ENCODE data around the gene LAIR1. TPM values are rescaled to one million over a fixed set of nuclear protein-coding genes. Genes with fewer than 3 reads are reported as not detected.
"Not testable (repeated sequence)": the region's sequence is repeated elsewhere in the genome, so short reads cannot be mapped to it uniquely, and the experiment has no call there.

The LAIR1 gene
- total and polyA plus RNA-seq, 3 experiments from 2014 or later: 12.9 to 110 (median 13.1) TPM

DNA sequence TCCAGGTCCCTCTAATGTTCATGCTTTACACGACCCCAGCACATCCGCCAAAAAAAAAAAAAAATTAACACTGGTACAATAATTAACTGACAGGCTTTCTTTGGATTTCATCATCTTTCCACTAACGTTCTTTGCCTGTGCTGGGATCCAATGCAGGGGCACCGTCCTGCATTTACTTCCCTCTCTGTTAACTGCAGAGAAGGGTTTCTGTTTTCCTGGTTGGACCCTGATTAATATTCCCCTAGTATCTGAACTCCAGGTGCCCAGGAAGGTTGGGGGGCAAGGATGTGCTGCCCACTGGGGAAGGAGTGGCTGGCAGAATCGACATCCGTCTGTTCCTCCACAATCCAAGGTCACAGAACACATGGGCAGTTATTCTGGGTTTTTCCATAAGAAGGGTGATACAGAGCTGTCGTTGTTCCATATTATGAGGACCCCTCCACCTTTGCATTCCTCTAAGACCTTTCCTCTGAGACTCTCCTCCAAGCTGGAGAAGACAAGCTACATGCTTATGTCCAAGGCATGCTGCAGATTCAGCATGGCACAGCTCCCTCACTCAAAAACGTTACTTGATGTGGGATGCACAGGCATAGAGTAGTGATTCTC is 4.5 kb upstream of the LAIR1 start:
- no peak for DNase-seq
- Histone ChIP-seq H3K27ac (ENCODE audit: low read depth, low read length) (no peak overlapping the region), H3K9me3 (ENCODE audit: low read length) (no peaks in the 10 kb centered on the region), H3K36me3 (ENCODE audit: insufficient read depth, low read length) (no peaks in the 10 kb centered on the region), H3K4me3 (ENCODE audit: low read length) (peak overlapping the region; percentile 61), H3K4me1 (ENCODE audit: insufficient read depth, low read length) (peaks cover 66% of the 10 kb centered on the region), H3K27me3 (ENCODE audit: insufficient read depth, low read length, poor library complexity, severe bottlenecking) (no peaks in the 10 kb centered on the region)
- ChIA-PET CTCF (interaction anchor here (1.0 to 1.3 kb wide), 2 partner anchors 8 to 18 kb away, joined by 3 to 4 read pairs; no protein-coding TSS in a partner anchor), POLR2A (no interaction called here)
- H3K9me3 Mint-ChIP-seq: no peaks in the 10 kb centered on the region
- H3K4me1 Mint-ChIP-seq: peaks cover 66 to 82% (median 80%) of the 10 kb centered on the region in 3 donors
- peaks cover 0 to 8% (median 6%) of the 10 kb centered on the region in 3 donors for H3K36me3 Mint-ChIP-seq
- H3K27me3 Mint-ChIP-seq: no peaks in the 10 kb centered on the region
- peak overlapping the region; percentile 81 to 94 (median 93) for H3K4me3 Mint-ChIP-seq
- H3K27ac Mint-ChIP-seq: peak overlapping the region; percentile 80 to 97 (median 90)

DNA sequence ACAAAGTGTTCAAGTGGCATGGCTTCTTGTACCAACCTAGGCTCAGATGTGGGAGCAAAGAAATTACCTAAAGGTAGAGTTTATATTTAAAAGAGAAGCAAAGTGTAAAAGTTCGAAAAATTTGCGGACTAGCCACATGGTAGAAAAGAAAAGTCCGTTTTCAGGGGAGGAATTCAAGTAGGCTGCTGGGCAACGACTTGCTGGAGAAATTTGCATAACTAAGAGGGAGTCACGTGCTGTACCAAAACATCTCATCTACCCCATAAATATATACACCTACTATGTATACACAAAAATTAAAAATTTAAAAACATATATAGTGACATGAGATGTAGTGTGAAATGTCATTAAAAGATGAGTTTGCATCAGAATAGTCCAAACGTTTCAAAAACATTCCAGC is 2.1 kb upstream of the LAIR1 start:
- Histone ChIP-seq H3K27me3 (ENCODE audit: insufficient read depth, low read length, poor library complexity, severe bottlenecking) (no peaks in the 10 kb centered on the region), H3K36me3 (ENCODE audit: insufficient read depth, low read length) (no peaks in the 10 kb centered on the region), H3K27ac (ENCODE audit: low read depth, low read length) (no peak overlapping the region), H3K4me3 (ENCODE audit: low read length) (no peak overlapping the region), H3K9me3 (ENCODE audit: low read length) (no peaks in the 10 kb centered on the region), H3K4me1 (ENCODE audit: insufficient read depth, low read length) (peaks cover 61% of the 10 kb centered on the region)
- no peaks in the 10 kb centered on the region for H3K9me3 Mint-ChIP-seq
- H3K36me3 Mint-ChIP-seq: peaks cover 4 to 13% (median 12%) of the 10 kb centered on the region in 3 donors
- CTCF ChIA-PET: no interaction called here
- no peaks in the 10 kb centered on the region for H3K27me3 Mint-ChIP-seq
- H3K4me3 Mint-ChIP-seq: peak overlapping the region in 2 of 7 donors; percentile 29 to 63
- peaks cover 73 to 86% (median 84%) of the 10 kb centered on the region in 3 donors for H3K4me1 Mint-ChIP-seq
- H3K27ac Mint-ChIP-seq: peak overlapping the region in 4 of 8 donors; percentile 23 to 54 (median 36)
- no peak for DNase-seq
- POLR2A ChIA-PET: no interaction called here

DNA sequence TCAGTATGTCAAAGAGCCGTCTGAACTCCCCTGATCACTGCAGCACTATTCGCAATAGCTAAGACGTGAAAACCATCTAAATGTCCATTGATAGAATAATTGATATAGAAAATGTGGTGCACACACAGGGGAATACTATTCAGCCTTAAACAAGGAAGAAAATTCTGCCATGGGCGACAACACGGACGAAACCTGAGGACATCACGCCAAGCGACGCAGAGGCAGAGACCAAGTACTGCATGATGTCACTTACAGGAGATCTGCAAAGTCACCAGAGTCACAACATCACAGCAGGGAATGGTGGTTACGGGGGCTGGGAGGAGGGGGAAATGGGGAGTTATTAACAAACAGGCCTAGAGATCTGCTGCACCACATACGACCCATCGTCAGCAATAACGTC is 1.1 kb upstream of the LAIR1 start:
- ChIA-PET CTCF (interaction anchor here (1.9 to 2.5 kb wide), 2 partner anchors 23 to 25 kb away, joined by 9 to 11 read pairs; no protein-coding TSS in a partner anchor), POLR2A (interaction anchor here (0.6 to 1.0 kb wide), 2 partner anchors 12 to 89 kb away, joined by 3 to 4 read pairs; no protein-coding TSS in a partner anchor)
- H3K4me1 Mint-ChIP-seq: peaks cover 73 to 86% (median 84%) of the 10 kb centered on the region in 3 donors

DNA sequence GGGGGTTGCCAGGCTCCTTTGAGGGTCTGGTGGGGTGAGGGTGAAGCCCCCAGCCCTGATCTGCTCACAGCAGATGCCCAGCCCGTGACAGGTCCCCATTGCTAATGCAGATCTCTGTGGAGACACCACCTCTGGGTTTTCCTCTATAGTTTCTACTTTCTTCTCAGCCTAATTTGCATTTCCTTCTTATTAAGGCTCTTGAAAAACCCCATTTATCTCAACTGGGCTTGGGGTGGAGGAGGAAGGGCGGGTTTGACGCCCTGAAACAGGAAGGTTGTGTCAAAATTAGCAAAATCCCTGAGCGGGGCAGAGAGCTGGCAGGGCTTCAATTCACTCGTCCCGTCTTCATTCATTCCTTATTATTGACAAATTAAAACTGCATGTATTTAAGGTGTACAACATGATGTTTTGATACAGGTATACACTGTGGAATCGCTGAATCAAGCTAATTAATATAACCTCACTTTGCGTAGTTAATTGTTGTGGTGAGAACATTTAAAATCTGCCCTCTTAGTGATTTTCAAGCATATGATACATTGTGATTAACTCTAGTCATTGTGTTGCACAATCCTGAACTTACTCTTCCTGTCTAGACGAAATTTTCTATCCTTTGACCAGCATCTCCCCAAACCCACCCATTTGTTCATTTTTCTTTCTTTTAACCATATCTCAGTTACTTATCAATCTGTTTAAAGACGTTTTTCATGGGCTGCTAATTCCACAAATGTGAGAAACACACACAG is 2.9 kb downstream of the LAIR1 start:
- Mint-ChIP-seq H3K4me1 (peaks cover 54 to 62% (median 59%) of the 10 kb centered on the region in 3 donors), H3K36me3 (peaks cover 4 to 24% (median 13%) of the 10 kb centered on the region in 3 donors), H3K27ac (peak overlapping the region; percentile 83 to 98 (median 96)), H3K4me3 (peak overlapping the region; percentile 83 to 94 (median 88))
- Histone ChIP-seq H3K4me1 (ENCODE audit: insufficient read depth, low read length) (peaks cover 45% of the 10 kb centered on the region), H3K27ac (ENCODE audit: low read depth, low read length) (peak overlapping the region; percentile 31), H3K4me3 (ENCODE audit: low read length) (peak overlapping the region; percentile 36)
- H3K27me3 Mint-ChIP-seq; H3K9me3 Mint-ChIP-seq; POLR2A ChIA-PET; H3K9me3 ChIP-seq (ENCODE audit: low read length); H3K36me3 ChIP-seq (ENCODE audit: insufficient read depth, low read length); H3K27me3 ChIP-seq (ENCODE audit: insufficient read depth, low read length, poor library complexity, severe bottlenecking); CTCF ChIA-PET: not testable (repeated sequence)
- peak in 1 of 5 donors; percentile 30 for DNase-seq

More for the DNA sequence above, 1.1 kb upstream of the LAIR1 start:
- not testable (repeated sequence) for H3K36me3 ChIP-seq (ENCODE audit: insufficient read depth, low read length); H3K9me3 Mint-ChIP-seq; H3K27me3 ChIP-seq (ENCODE audit: insufficient read depth, low read length, poor library complexity, severe bottlenecking); DNase-seq; H3K4me3 ChIP-seq (ENCODE audit: low read length); H3K9me3 ChIP-seq (ENCODE audit: low read length); H3K27me3 Mint-ChIP-seq; H3K27ac ChIP-seq (ENCODE audit: low read depth, low read length)
- Mint-ChIP-seq H3K4me3 (peak overlapping the region in 3 of 7 donors; percentile 6 to 58 (median 49)), H3K36me3 (peaks cover 4 to 16% (median 14%) of the 10 kb centered on the region in 3 donors), H3K27ac (peak overlapping the region in 4 of 8 donors; percentile 19 to 88 (median 54))
- H3K4me1 ChIP-seq (ENCODE audit: insufficient read depth, low read length): peaks cover 59% of the 10 kb centered on the region

DNA sequence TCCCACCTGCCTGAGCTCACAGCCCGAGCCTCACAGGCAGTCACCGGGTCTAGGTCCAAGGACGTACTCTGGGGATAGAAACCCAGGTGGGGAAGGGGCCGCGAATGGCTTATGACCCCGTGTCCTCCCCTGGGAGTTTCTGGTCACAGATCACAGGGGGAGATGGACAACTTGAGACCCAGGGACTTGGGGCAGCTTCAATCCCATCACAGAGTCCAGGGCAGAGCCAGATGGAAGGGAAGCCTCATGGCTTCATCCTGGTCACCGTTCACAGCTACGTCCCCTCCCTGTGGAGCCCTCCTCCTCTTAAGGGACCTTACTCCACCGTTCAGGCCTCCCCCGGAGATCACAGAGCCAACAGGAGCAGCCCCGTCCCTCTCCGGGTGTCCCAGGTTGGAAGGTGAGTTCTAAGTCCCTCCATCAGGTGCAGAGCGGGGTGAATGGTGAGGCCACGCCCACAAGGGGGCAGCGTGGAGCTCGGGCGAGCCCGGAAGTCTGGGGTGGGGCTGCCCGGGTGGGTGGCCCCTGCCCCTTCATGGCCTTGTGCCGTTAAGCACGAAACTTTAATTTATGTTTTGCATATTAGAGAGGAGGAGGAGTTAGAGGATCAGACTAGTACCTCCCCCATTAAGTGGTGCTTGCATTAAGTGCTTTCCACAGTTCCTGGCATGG is 5.4 kb downstream of the LAIR1 start:
- Histone ChIP-seq H3K4me1 (ENCODE audit: insufficient read depth, low read length) (peaks cover 31% of the 10 kb centered on the region), H3K36me3 (ENCODE audit: insufficient read depth, low read length) (peaks cover 25% of the 10 kb centered on the region)
- peak; percentile 63 to 81 (median 69) for DNase-seq
- H3K9me3 ChIP-seq (ENCODE audit: low read length); H3K27ac ChIP-seq (ENCODE audit: low read depth, low read length); H3K27me3 ChIP-seq (ENCODE audit: insufficient read depth, low read length, poor library complexity, severe bottlenecking); H3K27me3 Mint-ChIP-seq; POLR2A ChIA-PET; H3K9me3 Mint-ChIP-seq; H3K4me3 ChIP-seq (ENCODE audit: low read length); H3K4me3 Mint-ChIP-seq: not testable (repeated sequence)
- Mint-ChIP-seq H3K4me1 (peaks cover 36 to 41% (median 39%) of the 10 kb centered on the region in 3 donors), H3K36me3 (peaks cover 4 to 43% (median 10%) of the 10 kb centered on the region in 3 donors), H3K27ac (peak overlapping the region in 1 of 8 donors; percentile 79)
- CTCF ChIA-PET: interaction anchor here (0.6 kb wide), 1 partner anchor 30 kb away, joined by 4 read pairs; no protein-coding TSS in a partner anchor

DNA sequence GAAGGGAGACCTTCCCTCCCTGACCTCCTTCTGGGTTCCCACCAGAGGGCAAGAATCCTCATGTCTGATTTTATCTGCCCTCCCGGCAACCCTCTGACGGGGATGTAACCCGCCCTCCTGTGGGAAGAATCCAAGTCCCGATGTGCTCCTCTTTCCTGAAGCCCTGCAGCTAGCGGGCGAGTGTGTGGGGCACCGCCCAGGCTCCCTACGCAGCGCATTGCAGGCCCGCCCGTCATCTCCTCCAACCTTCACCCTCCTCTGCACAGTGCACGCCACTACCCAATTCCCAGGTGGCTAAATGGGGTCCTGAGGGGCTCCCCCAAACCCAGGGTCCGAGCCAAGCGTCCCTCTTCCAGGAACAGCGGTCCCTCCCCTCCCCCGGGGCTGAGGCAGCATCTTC is 7.3 kb downstream of the LAIR1 start:
- H3K36me3 Mint-ChIP-seq: peaks cover 0 to 47% (median 8%) of the 10 kb centered on the region in 3 donors

DNA sequence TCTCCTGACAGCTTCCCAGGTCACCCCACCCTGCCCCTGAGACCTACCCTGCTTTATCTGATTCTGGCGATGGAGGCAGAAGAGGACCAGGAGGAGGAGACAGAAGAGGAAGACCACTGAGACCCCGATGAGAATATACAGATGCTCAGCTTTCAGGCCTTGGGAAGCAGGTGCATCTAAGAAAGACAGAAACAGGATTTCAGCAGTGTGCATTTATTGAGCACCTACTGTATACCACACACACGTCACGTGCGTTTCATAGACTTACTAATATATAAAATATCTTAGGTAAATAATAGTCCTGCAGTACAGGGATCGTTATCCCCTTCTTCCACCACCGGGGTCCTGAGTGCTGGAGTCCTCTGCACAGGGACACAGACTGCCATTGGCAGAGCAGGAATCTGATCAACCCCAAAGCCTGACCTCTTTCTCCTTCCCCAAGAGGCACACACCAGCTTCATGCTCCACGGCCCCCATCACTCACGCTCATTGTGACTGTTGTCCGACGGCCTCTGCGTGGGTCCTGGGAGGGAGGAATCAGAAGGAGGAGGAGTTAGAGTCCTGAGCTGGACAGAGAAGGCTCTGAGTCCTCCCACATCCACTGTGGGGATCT is 8.2 kb downstream of the LAIR1 start:
- Mint-ChIP-seq H3K27ac (peak overlapping the region in 2 of 8 donors; percentile 15 to 60), H3K9me3 (no peaks in the 10 kb centered on the region), H3K27me3 (no peaks in the 10 kb centered on the region), H3K4me3 (no peak overlapping the region), H3K36me3 (peaks cover 0 to 47% (median 4%) of the 10 kb centered on the region in 3 donors), H3K4me1 (peaks cover 14 to 22% (median 21%) of the 10 kb centered on the region in 3 donors)
- Histone ChIP-seq H3K36me3 (ENCODE audit: insufficient read depth, low read length) (peaks cover 29% of the 10 kb centered on the region), H3K4me3 (ENCODE audit: low read length) (no peak overlapping the region), H3K4me1 (ENCODE audit: insufficient read depth, low read length) (peaks cover 14% of the 10 kb centered on the region), H3K27me3 (ENCODE audit: insufficient read depth, low read length, poor library complexity, severe bottlenecking) (no peaks in the 10 kb centered on the region), H3K9me3 (ENCODE audit: low read length) (no peaks in the 10 kb centered on the region), H3K27ac (ENCODE audit: low read depth, low read length) (no peak overlapping the region)
- DNase-seq: no peak
- POLR2A ChIA-PET: no interaction called here
- CTCF ChIA-PET: interaction anchor here (5.2 kb wide), 1 partner anchor 34 kb away, joined by 44 read pairs; no protein-coding TSS in a partner anchor

More for the DNA sequence above, 7.3 kb downstream of the LAIR1 start:
- no peaks in the 10 kb centered on the region for H3K27me3 Mint-ChIP-seq
- Histone ChIP-seq H3K4me1 (ENCODE audit: insufficient read depth, low read length) (peaks cover 17% of the 10 kb centered on the region), H3K36me3 (ENCODE audit: insufficient read depth, low read length) (peaks cover 29% of the 10 kb centered on the region), H3K9me3 (ENCODE audit: low read length) (no peaks in the 10 kb centered on the region), H3K27ac (ENCODE audit: low read depth, low read length) (no peak overlapping the region), H3K27me3 (ENCODE audit: insufficient read depth, low read length, poor library complexity, severe bottlenecking) (no peaks in the 10 kb centered on the region), H3K4me3 (ENCODE audit: low read length) (no peak overlapping the region)
- POLR2A ChIA-PET: no interaction called here
- peaks cover 22 to 29% (median 29%) of the 10 kb centered on the region in 3 donors for H3K4me1 Mint-ChIP-seq
- H3K27ac Mint-ChIP-seq: peak overlapping the region in 1 of 8 donors; percentile 7
- no peak overlapping the region for H3K4me3 Mint-ChIP-seq
- CTCF ChIA-PET: interaction anchor here (0.6 to 5.2 kb wide), 2 partner anchors 33 to 54 kb away, joined by 3 to 44 read pairs; no protein-coding TSS in a partner anchor
- no peaks in the 10 kb centered on the region for H3K9me3 Mint-ChIP-seq
- DNase-seq: no peak
